DMS53 treated with DMSO at 0.1 percent for 48 hours (cell line): ENCODE data around the gene PREX1.
"Not testable (repeated sequence)": the region's sequence is repeated elsewhere in the genome, so short reads cannot be mapped to it uniquely, and the experiment has no call there.

Experiments
- DNase-seq: peaks from one replicate; lab custom pipeline; 2025; ENCODE audit not compliant: unreplicated experiment; lab: John Stamatoyannopoulos, UW

Gene PREX1

GRCh38 chr20:48827855-48828733 lies at the start of gene PREX1:
PREX1 (minus strand) TSS chr20:48827999; CDS start chr20:48827860, 139 bp downstream.
- no peak for DNase-seq

- DNase-seq = no peak
Measured at GRCh38 chr20:48877304-48877703, 49.5 kb upstream of the PREX1 start.

GRCh38 chr20:48875914-48876240 lies 48.1 kb upstream of the PREX1 start:
- no peak for DNase-seq

- no peak for DNase-seq
Measured at GRCh38 chr20:48875233-48875913, 47.6 kb upstream of the PREX1 start.

- DNase-seq = not testable (repeated sequence)
Measured at GRCh38 chr20:48869442-48869841, 41.6 kb upstream of the PREX1 start.

- DNase-seq = no peak
Measured at GRCh38 chr20:48866936-48867335, 39.1 kb upstream of the PREX1 start.

GRCh38 chr20:48864738-48865318 lies 37.0 kb upstream of the PREX1 start:
- DNase-seq = no peak

- no peak for DNase-seq
Measured at GRCh38 chr20:48864254-48864653, 36.5 kb upstream of the PREX1 start.

- DNase-seq = no peak
Measured at GRCh38 chr20:48862279-48862678, 34.5 kb upstream of the PREX1 start.

GRCh38 chr20:48861444-48861843 lies 33.6 kb upstream of the PREX1 start:
- DNase-seq = no peak

- DNase-seq = no peak
Measured at GRCh38 chr20:48858075-48858790, 30.4 kb upstream of the PREX1 start.

- no peak for DNase-seq
Measured at GRCh38 chr20:48856130-48856529, 28.3 kb upstream of the PREX1 start.

- no peak for DNase-seq
Measured at GRCh38 chr20:48855046-48855445, 27.2 kb upstream of the PREX1 start.

GRCh38 chr20:48852609-48853008 lies 24.8 kb upstream of the PREX1 start:
- no peak for DNase-seq

GRCh38 chr20:48851579-48851978 lies 23.8 kb upstream of the PREX1 start:
- no peak for DNase-seq

GRCh38 chr20:48850977-48851299 lies 23.1 kb upstream of the PREX1 start:
- no peak for DNase-seq

- DNase-seq = no peak
Measured at GRCh38 chr20:48850257-48850976, 22.6 kb upstream of the PREX1 start.

- no peak for DNase-seq
Measured at GRCh38 chr20:48849779-48850178, 22.0 kb upstream of the PREX1 start.

GRCh38 chr20:48849299-48849698 lies 21.5 kb upstream of the PREX1 start:
- no peak for DNase-seq

GRCh38 chr20:48847498-48848205 lies 19.9 kb upstream of the PREX1 start:
- DNase-seq = no peak
